HepG2 (cell line): ENCODE data around the gene MCC. TPM values are rescaled to one million over a fixed set of nuclear protein-coding genes. Genes with fewer than 3 reads are reported as not detected.

Source experiments
- ATAC-seq: fragments of 200-7000 bp; cut with Tn5 transposase; 3 replicates; pipeline ENCODE4 v1.9.1; 2020; ENCODE audit warnings: mild to moderate bottlenecking, moderate library complexity
- BruUV-seq: library from RNA; stranded (reverse); fragments of 400-500 nt; replicated peaks from 2 replicates; lab custom pipeline; 2021; lab: Mats Ljungman, UMichigan
- CTCF ChIA-PET: fragments of 300-600 bp; formaldehyde crosslinking; extraction: SDS; loops from one replicate; lab custom pipeline; 2021; ENCODE audit warnings: low total read pairs, inconsistent platforms, low intra/inter-chr PET ratio; lab: Yijun Ruan, JAX
- POLR2A ChIA-PET: fragments of 350-600 bp; sonication (Branson Sonifier 250); formaldehyde crosslinking; loops from one replicate; lab custom pipeline; 2020; ENCODE audit warnings: antibody characterized with exemption, inconsistent platforms; lab: Yijun Ruan, JAX
- DNase-seq: peaks from one replicate; pipeline ENCODE4 v3.0.0-alpha.2; 2015; ENCODE audit warnings: low spot score
- FAIRE-seq: peaks from 3 replicates; lab custom pipeline; 2011; peaks lifted over from hg19 to GRCh38; lab: Jason Lieb, UNC
- H2AFZ ChIP-seq: one replicate; pipeline ENCODE4 v1.6.1; 2011; ENCODE audit warnings: low read length, inconsistent platforms
- H3K27ac ChIP-seq: fragments of 300-600 bp; 3 replicates; pipeline ENCODE4 v1.8.0; 2011; ENCODE audit warnings: mixed run types, mild to moderate bottlenecking, mixed read lengths, low read length, inconsistent platforms; ENCODE audit not compliant: insufficient read depth; ENCODE audit errors: extremely low read length
- H3K27me3 ChIP-seq, 2 experiments: fragments of 200-600 bp in 1 of 2; 2 replicates in 1 of 2; 3 replicates in 1 of 2; pipeline versions ENCODE4 v1.6.0 to v1.8.0; 2011; ENCODE audit warnings: low read length in 2 of 2, mild to moderate bottlenecking in 2 of 2, moderate library complexity in 2 of 2, inconsistent platforms in 1 of 2; ENCODE audit not compliant: insufficient read depth in 2 of 2, control insufficient read depth in 1 of 2
- H3K36me3 ChIP-seq, 2 experiments: fragments of 200-600 bp in 1 of 2; replicated peaks in 1 of 2; 2 replicates in 1 of 2; 3 replicates in 1 of 2; pipeline versions ENCODE4 v1.5.1 to v1.8.0; 2011; ENCODE audit warnings: low read length in 2 of 2, inconsistent platforms in 1 of 2; ENCODE audit not compliant: insufficient read depth in 2 of 2, control insufficient read depth in 1 of 2
- H3K4me1 ChIP-seq: 2 replicates; pipeline ENCODE4 v1.5.1; 2012; ENCODE audit warnings: low read length, inconsistent platforms; ENCODE audit not compliant: insufficient read depth
- H3K4me2 ChIP-seq: 2 replicates; pipeline ENCODE4 v1.6.0; 2011; ENCODE audit warnings: low read depth, low read length, inconsistent platforms
- H3K4me3 ChIP-seq, 3 experiments: fragments of 200-600 bp in 1 of 3; sonication (generic), shearing (Covaris generic) in 1 of 3; replicated peaks in 1 of 3; 2 replicates each; pipeline ENCODE4 v1.5.1; 2011 to 2016; ENCODE audit warnings: low read length in 3 of 3, inconsistent platforms in 2 of 3, low read depth in 2 of 3, mild to moderate bottlenecking in 2 of 3, control low read depth in 1 of 3, mixed read lengths in 1 of 3; ENCODE audit not compliant: insufficient read depth in 1 of 3
- H3K79me2 ChIP-seq: one replicate; pipeline ENCODE4 v1.6.1; 2011; ENCODE audit warnings: low read length, inconsistent platforms; ENCODE audit not compliant: insufficient read depth
- H3K9ac ChIP-seq: 2 replicates; pipeline ENCODE4 v1.6.0; 2011; ENCODE audit warnings: mild to moderate bottlenecking, low read depth, low read length, inconsistent platforms; ENCODE audit not compliant: insufficient read depth
- H3K9me3 ChIP-seq: 2 replicates; pipeline ENCODE4 v1.5.1; 2012; ENCODE audit warnings: mild to moderate bottlenecking, low read length
- H4K20me1 ChIP-seq: 2 replicates; pipeline ENCODE4 v1.6.0; 2011; ENCODE audit warnings: inconsistent platforms, mild to moderate bottlenecking, low read length, moderate library complexity; ENCODE audit not compliant: insufficient read depth
- CTCF ChIP-seq: sonication (generic); formaldehyde crosslinking; IDR thresholded peaks from 2 replicates; pipeline ENCODE4 v1.5.0; 2020; ENCODE audit warnings: mild to moderate bottlenecking, missing genetic modification reagents, moderate library complexity
- SMC3 ChIP-seq: IDR thresholded peaks from 2 replicates; pipeline ENCODE4 v1.6.1; 2011; ENCODE audit warnings: low read length, improper control_type of control experiment
- STAG1 ChIP-seq: sonication (generic); formaldehyde crosslinking; IDR thresholded peaks from 2 replicates; pipeline ENCODE4 v1.4.0; 2020; ENCODE audit warnings: missing genetic modification reagents
- ZNF652 ChIP-seq: IDR thresholded peaks from 2 replicates; pipeline ENCODE4 v1.6.1; 2016; ENCODE audit warnings: low read depth, borderline replicate concordance
- WGBS: methylation state at CpG from one replicate; pipeline ENCODE4 v1.1.6; 2017; ENCODE audit warnings: low lambda C conversion rate; 5-methylcytosine and 5-hydroxymethylcytosine counted together
- in situ Hi-C: cut with HindIII; loops from 2 replicates; pipeline ENCODE4 v1.10.0; 2017; ENCODE audit warnings: low pct_unique_long_range_greater_than_20kb; ENCODE audit not compliant: extremely low pct_ligation_motif_present
- intact Hi-C: fragments of 100-400 bp; cut with micrococcal nuclease; formaldehyde crosslinking; loops from one replicate; pipeline ENCODE4 v1.10.0; 2022; ENCODE audit not compliant: unreplicated experiment
- polyA plus RNA-seq, 8 experiments: library from polyadenylated mRNA; depleted of rRNA in 3 of 8; stranded (reverse) in 7 of 8; unstranded in 1 of 8; fragments of >200 nt; fragmentation: Illumina TruSeq in 4 of 8; extraction: Trizol in 4 of 8; gene quantifications; 2 replicates each; pipeline versions ENCODE4 v1.2.1 to v1.2.3, GENCODE V29; 2011 to 2016; ENCODE audit warnings: low read depth in 4 of 8, missing spikeins in 1 of 8, mixed read lengths in 1 of 8; ENCODE audit not compliant: insufficient read depth in 1 of 8
- total RNA-seq, 5 experiments: library from RNA; depleted of rRNA; stranded (reverse); fragments of >200 nt; fragmentation: Illumina TruSeq; extraction: Trizol; gene quantifications; 2 replicates each; pipeline ENCODE4 v1.2.3, GENCODE V29; 2016; ENCODE audit warnings: low read depth in 1 of 5
- TF ChIP-seq, protein P1 (sequence below): sonication (generic); formaldehyde crosslinking; IDR thresholded peaks from 2 replicates; pipeline ENCODE4 v1.5.0; 2020; ENCODE audit warnings: mild to moderate bottlenecking, missing genetic modification reagents

MCC gene
- total and polyA plus RNA-seq, 2 of the 13 experiments (the other 11 are each of a cell fraction or from before 2014, with no cell fraction given) = 0.55 to 2.4 TPM

DNA sequence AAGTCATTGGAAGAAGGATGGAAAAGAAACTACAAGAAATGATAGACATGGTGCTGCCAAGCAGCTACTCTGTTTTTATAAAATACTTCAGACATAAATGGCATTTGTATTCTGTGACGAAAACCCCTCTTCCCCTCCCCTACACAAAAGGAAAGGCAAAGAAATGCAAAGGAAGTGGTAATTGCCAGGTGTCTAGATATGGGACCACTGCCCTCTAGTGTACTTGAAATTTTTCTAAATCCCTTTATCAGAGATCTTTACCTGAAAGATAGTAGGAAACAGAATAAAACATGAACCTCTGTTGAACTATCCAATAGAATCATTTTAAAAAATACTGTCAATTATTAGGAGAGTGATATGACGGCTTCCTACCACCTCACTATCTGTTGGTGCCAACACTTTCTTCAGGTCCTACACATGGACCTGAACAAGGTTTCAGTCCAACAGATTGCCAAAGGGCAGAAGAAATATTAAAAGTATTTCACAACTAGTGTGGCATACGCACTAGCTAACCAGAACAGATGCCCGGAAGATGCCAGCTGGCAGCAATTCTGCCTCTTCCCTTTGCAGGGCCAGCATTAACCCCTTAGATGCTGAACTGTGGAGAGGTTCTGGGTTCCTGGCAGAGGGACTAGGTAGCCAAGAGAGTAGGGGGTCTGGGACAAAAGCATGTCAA is 157.6 kb downstream of the MCC start:
- Histone ChIP-seq H3K27me3 (no peaks in the 10 kb centered on the region; a peak in 1 of 5 replicates), H3K4me3 (no peak overlapping the region), H3K9me3 (no peaks in the 10 kb centered on the region), H3K79me2 (no peaks in the 10 kb centered on the region), H3K27ac (no peak overlapping the region), H4K20me1 (no peaks in the 10 kb centered on the region), H3K4me2 (no peak overlapping the region), H3K9ac (no peak overlapping the region), H2AFZ (no peak overlapping the region), H3K4me1 (no peaks in the 10 kb centered on the region), H3K36me3 (no peaks in the 10 kb centered on the region)
- intact Hi-C loops = loop anchor here (1.0 kb wide), 1 partner anchor 334 kb away; no protein-coding TSS in a partner anchor
- TF ChIP-seq, protein P1, sequence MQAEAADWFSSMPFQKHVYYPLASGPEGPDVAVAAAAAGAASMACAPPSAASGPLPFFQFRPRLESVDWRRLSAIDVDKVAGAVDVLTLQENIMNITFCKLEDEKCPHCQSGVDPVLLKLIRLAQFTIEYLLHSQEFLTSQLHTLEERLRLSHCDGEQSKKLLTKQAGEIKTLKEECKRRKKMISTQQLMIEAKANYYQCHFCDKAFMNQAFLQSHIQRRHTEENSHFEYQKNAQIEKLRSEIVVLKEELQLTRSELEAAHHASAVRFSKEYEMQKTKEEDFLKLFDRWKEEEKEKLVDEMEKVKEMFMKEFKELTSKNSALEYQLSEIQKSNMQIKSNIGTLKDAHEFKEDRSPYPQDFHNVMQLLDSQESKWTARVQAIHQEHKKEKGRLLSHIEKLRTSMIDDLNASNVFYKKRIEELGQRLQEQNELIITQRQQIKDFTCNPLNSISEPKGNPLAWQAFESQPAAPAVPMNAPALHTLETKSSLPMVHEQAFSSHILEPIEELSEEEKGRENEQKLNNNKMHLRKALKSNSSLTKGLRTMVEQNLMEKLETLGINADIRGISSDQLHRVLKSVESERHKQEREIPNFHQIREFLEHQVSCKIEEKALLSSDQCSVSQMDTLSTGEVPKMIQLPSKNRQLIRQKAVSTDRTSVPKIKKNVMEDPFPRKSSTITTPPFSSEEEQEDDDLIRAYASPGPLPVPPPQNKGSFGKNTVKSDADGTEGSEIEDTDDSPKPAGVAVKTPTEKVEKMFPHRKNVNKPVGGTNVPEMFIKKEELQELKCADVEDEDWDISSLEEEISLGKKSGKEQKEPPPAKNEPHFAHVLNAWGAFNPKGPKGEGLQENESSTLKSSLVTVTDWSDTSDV (CRISPR knock-in tag) = no peak
- peak; percentile 47; the same call in 1 of the 2 replicates for TF ChIP-seq CTCF
- TF ChIP-seq ZNF652 = peak; percentile 73
- peak; percentile 75 for TF ChIP-seq STAG1 (CRISPR knock-in tag)
- TF ChIP-seq SMC3 = peak; percentile 30; the same call in 1 of the 2 replicates
- in situ Hi-C loops = no loop called here
- CTCF ChIA-PET = interaction anchor here (1.4 kb wide), 1 partner anchor 335 kb away, joined by 6 read pairs; no protein-coding TSS in a partner anchor
- WGBS = 5% methylated on average over 4 of the region's 4 CpGs
- DNase-seq = peak; percentile 19
- POLR2A ChIA-PET = no interaction called here
- ATAC-seq = peak; percentile 59
- FAIRE-seq = no peak
- BruUV-seq = no TSS peak
